HG02571 (cell line): ENCODE measurements around the gene SLC41A3.
"Not testable (repeated sequence)": the region's sequence is repeated elsewhere in the genome, so short reads cannot be mapped to it uniquely, and the experiment has no call there.

ENCODE experiments used
- ATAC-seq: cut with Tn5 transposase; IDR thresholded peaks from one replicate; pipeline ENCODE4 v1.9.1; 2021; ENCODE audit warnings: mild to moderate bottlenecking, moderate library complexity; ENCODE audit not compliant: unreplicated experiment

SLC41A3 gene

GRCh38 chr3:126107203-126107939 lies 23.4 kb upstream of the SLC41A3 start:
- no peak for ATAC-seq

- no peak for ATAC-seq
Measured at GRCh38 chr3:126106336-126107202, 22.6 kb upstream of the SLC41A3 start.

- ATAC-seq = no peak
Measured at GRCh38 chr3:126105691-126106187, 21.8 kb upstream of the SLC41A3 start.

GRCh38 chr3:126104742-126105605 lies 21.1 kb upstream of the SLC41A3 start:
- no peak for ATAC-seq

GRCh38 chr3:126104028-126104635 lies 20.2 kb upstream of the SLC41A3 start:
- no peak for ATAC-seq

GRCh38 chr3:126103121-126104027 lies 19.4 kb upstream of the SLC41A3 start:
- no peak for ATAC-seq

- ATAC-seq = no peak
Measured at GRCh38 chr3:126102530-126102951, 18.6 kb upstream of the SLC41A3 start.

GRCh38 chr3:126102011-126102410 lies 18.1 kb upstream of the SLC41A3 start:
- no peak for ATAC-seq

GRCh38 chr3:126101521-126101982 lies 17.6 kb upstream of the SLC41A3 start:
- ATAC-seq = no peak

- no peak for ATAC-seq
Measured at GRCh38 chr3:126100634-126101301, 16.8 kb upstream of the SLC41A3 start.

GRCh38 chr3:126100269-126100633 lies 16.3 kb upstream of the SLC41A3 start:
- ATAC-seq = no peak

- ATAC-seq = no peak
Measured at GRCh38 chr3:126098391-126098858, 14.5 kb upstream of the SLC41A3 start.

- no peak for ATAC-seq
Measured at GRCh38 chr3:126097801-126098200, 13.9 kb upstream of the SLC41A3 start.

GRCh38 chr3:126096274-126096673 lies 12.3 kb upstream of the SLC41A3 start:
- ATAC-seq = not testable (repeated sequence)

- ATAC-seq = not testable (repeated sequence)
Measured at GRCh38 chr3:126092128-126092527, 8.2 kb upstream of the SLC41A3 start.

GRCh38 chr3:126087552-126088175 lies 3.7 kb upstream of the SLC41A3 start:
- no peak for ATAC-seq

GRCh38 chr3:126085841-126086240 lies 1.9 kb upstream of the SLC41A3 start:
- ATAC-seq = no peak

- no peak for ATAC-seq
Measured at GRCh38 chr3:126085276-126085675, 1.4 kb upstream of the SLC41A3 start.
